HCT116 (cell line): Measurements from ENCODE around the gene RMRP.
"Not testable (repeated sequence)": the region's sequence is repeated elsewhere in the genome, so short reads cannot be mapped to it uniquely, and the experiment has no call there.

ENCODE experiments used
- ATF3 ChIP-seq: IDR thresholded peaks from 2 replicates; pipeline ENCODE4 v1.6.1; 2012
- CTCF ChIP-seq, 3 experiments: fragments of 200-600 bp in 1 of 3; sonication (generic) in 1 of 3; IDR thresholded peaks in 2 of 3; conservative IDR thresholded peaks in 1 of 3; 2 replicates each; pipeline ENCODE4 v1.5.1; 2012 to 2017; ENCODE audit warnings: low read depth in 2 of 3, low read length in 2 of 3, antibody characterized with exemption in 1 of 3, borderline replicate concordance in 1 of 3, control low read depth in 1 of 3, mild to moderate bottlenecking in 1 of 3, mixed read lengths in 1 of 3, mixed run types in 1 of 3, moderate library complexity in 1 of 3; ENCODE audit not compliant: insufficient read depth in 1 of 3
- EZH2 ChIP-seq: fragments of 200-600 bp; sonication (generic); IDR thresholded peaks from 2 replicates; pipeline ENCODE4 v1.6.1; 2017; ENCODE audit warnings: antibody characterized with exemption, mixed run types
- EZH2phosphoT487 ChIP-seq: fragments of 200-600 bp; IDR thresholded peaks from 2 replicates; pipeline ENCODE4 v1.6.1; 2018; ENCODE audit warnings: antibody characterized with exemption, borderline replicate concordance
- JUND ChIP-seq: IDR thresholded peaks from 2 replicates; pipeline ENCODE4 v1.6.1; 2012
- POLR2A ChIP-seq: IDR thresholded peaks from 2 replicates; pipeline ENCODE4 v1.7.0; 2011; ENCODE audit warnings: borderline replicate concordance; ENCODE audit not compliant: insufficient read depth, insufficient read length; ENCODE audit errors: extremely low read depth
- POLR2AphosphoS5 ChIP-seq: IDR thresholded peaks from 2 replicates; pipeline ENCODE4 v1.6.1; 2011; ENCODE audit warnings: mild to moderate bottlenecking, low read depth, low read length, moderate library complexity
- ZBTB33 ChIP-seq: IDR thresholded peaks from 2 replicates; pipeline ENCODE4 v1.6.1; 2011; ENCODE audit warnings: mild to moderate bottlenecking, low read length, moderate library complexity; ENCODE audit not compliant: insufficient replicate concordance; ENCODE audit errors: extremely low read depth

GRCh38 chr9:35636877-35637246 is 21.0 kb downstream of the RMRP start:
- not testable (repeated sequence) for TF ChIP-seq CTCF (IDR thresholded peaks at IDR 0.05 in 2 of 3, conservative IDR thresholded peaks at IDR 0.05 in 1 of 3; ENCODE audit: borderline replicate concordance in 1 of 3, insufficient read depth in 1 of 3, low read depth in 2 of 3, low read length in 2 of 3); POLR2AphosphoS5; EZH2; POLR2A; ZBTB33; EZH2phosphoT487; JUND; ATF3
